Tibial artery (tissue), 4 donors: Measurements from ENCODE around the gene ENTREP3.

Source experiments
- DNase-seq, 2 donors: peaks; one replicate each; pipeline ENCODE4 v3.0.0-alpha.2; 2019
- H3K27ac ChIP-seq, 2 donors: fragments of 200-600 bp; sonication (generic) in 1 of 2; 1 replicate in 1 of 2; 2 replicates in 1 of 2; pipeline ENCODE4 v1.5.1; 2018 to 2019; ENCODE audit warnings: mild to moderate bottlenecking in 1 of 2
- H3K27me3 ChIP-seq, 2 donors: fragments of 200-600 bp; sonication (generic) in 1 of 2; one replicate each; pipeline versions ENCODE4 v1.5.1 to v1.6.0; 2016 to 2019
- H3K36me3 ChIP-seq, 3 donors: fragments of 200-600 bp; sonication (generic) in 2 of 3; one replicate each; pipeline ENCODE4 v1.5.1; 2016 to 2019; ENCODE audit warnings: mild to moderate bottlenecking in 2 of 3
- H3K4me1 ChIP-seq, 4 donors: fragments of 200-600 bp; sonication (generic) in 2 of 4; 1 replicate in 3 of 4; 2 replicates in 1 of 4; pipeline ENCODE4 v1.5.1; 2016 to 2019
- H3K4me3 ChIP-seq, 2 donors: fragments of 200-600 bp; sonication (generic) in 1 of 2; 1 replicate in 1 of 2; 2 replicates in 1 of 2; pipeline ENCODE4 v1.5.1; 2018 to 2019; ENCODE audit warnings: mild to moderate bottlenecking in 2 of 2
- H3K9me3 ChIP-seq, 3 donors: fragments of 200-600 bp; sonication (generic) in 1 of 3; one replicate each; pipeline ENCODE4 v1.5.1; 2016 to 2019
- CTCF ChIP-seq, 2 experiments: fragments of 200-600 bp in 1 of 2; fragments of 450-650 bp in 1 of 2; IDR thresholded peaks; one replicate each; pipeline ENCODE4 v1.5.1; 2017 to 2019; ENCODE audit warnings: antibody characterized with exemption in 2 of 2, mild to moderate bottlenecking in 1 of 2, moderate library complexity in 1 of 2
- intact Hi-C: fragments of 100-400 bp; cut with DNase I; formaldehyde crosslinking; loops from one replicate; pipeline ENCODE4 v1.15.0; 2023; ENCODE audit warnings: low total_unique reads

Gene ENTREP3

GRCh38 chr1:155268630-155269029, 13.3 kb upstream of the ENTREP3 start:
- intact Hi-C loops, result no loop called here
- H3K36me3 ChIP-seq, result peaks cover 69 to 76% (median 73%) of the 10 kb centered on the region in 3 donors

GRCh38 chr1:155267373-155267772, 12.1 kb upstream of the ENTREP3 start:
- H3K36me3 ChIP-seq, result peaks cover 70 to 85% (median 81%) of the 10 kb centered on the region in 3 donors
- DNase-seq, result no peak
- no peaks in the 10 kb centered on the region for H3K27me3 ChIP-seq
- no peak for TF ChIP-seq CTCF (IDR thresholded peaks at IDR 0.05)
- no peaks in the 10 kb centered on the region for H3K9me3 ChIP-seq
- H3K27ac ChIP-seq, result no peak overlapping the region
- H3K4me3 ChIP-seq, result no peak overlapping the region
- intact Hi-C loops, result no loop called here
- H3K4me1 ChIP-seq, result peaks cover 0 to 22% (median 18%) of the 10 kb centered on the region in 4 donors

More at GRCh38 chr1:155268630-155269029, 13.3 kb upstream of the ENTREP3 start:
- H3K27me3 ChIP-seq, result no peaks in the 10 kb centered on the region
- H3K9me3 ChIP-seq, result no peaks in the 10 kb centered on the region
- H3K4me1 ChIP-seq, result peaks cover under 1 to 18% (median 16%) of the 10 kb centered on the region in 4 donors
- H3K4me3 ChIP-seq, result no peak overlapping the region
- no peak for DNase-seq
- TF ChIP-seq CTCF (IDR thresholded peaks at IDR 0.05), result no peak
- no peak overlapping the region for H3K27ac ChIP-seq

- no peak for DNase-seq
- peaks cover 70 to 85% (median 81%) of the 10 kb centered on the region in 3 donors for H3K36me3 ChIP-seq
- no peaks in the 10 kb centered on the region for H3K9me3 ChIP-seq
- H3K4me1 ChIP-seq, result peaks cover 0 to 17% (median 11%) of the 10 kb centered on the region in 4 donors
- H3K27me3 ChIP-seq, result no peaks in the 10 kb centered on the region
- H3K4me3 ChIP-seq, result no peak overlapping the region
- TF ChIP-seq CTCF (IDR thresholded peaks at IDR 0.05), result no peak
- intact Hi-C loops, result no loop called here
- no peak overlapping the region for H3K27ac ChIP-seq
These were observed 11.3 kb upstream of the ENTREP3 start for GRCh38 chr1:155266553-155266952.

- Histone ChIP-seq H3K27me3 (no peaks in the 10 kb centered on the region), H3K4me3 (no peak overlapping the region), H3K27ac (peak overlapping the region; percentile 83 to 91), H3K9me3 (no peaks in the 10 kb centered on the region), H3K36me3 (peaks cover 42 to 76% (median 64%) of the 10 kb centered on the region in 3 donors), H3K4me1 (peaks cover 0 to 25% (median 22%) of the 10 kb centered on the region in 4 donors)
- DNase-seq, result no peak
- intact Hi-C loops, result no loop called here
- no peak for TF ChIP-seq CTCF (IDR thresholded peaks at IDR 0.05)
These were observed 7.8 kb upstream of the ENTREP3 start for GRCh38 chr1:155263067-155263466.

- Histone ChIP-seq H3K27me3 (no peaks in the 10 kb centered on the region), H3K27ac (peak within 1 kb of the TSS; percentile 83 to 91), H3K4me1 (peaks cover 0 to 25% (median 22%) of the 10 kb centered on the region in 4 donors), H3K9me3 (no peaks in the 10 kb centered on the region), H3K36me3 (peaks cover 32 to 76% (median 53%) of the 10 kb centered on the region in 3 donors), H3K4me3 (peak within 1 kb of the TSS; percentile 72 to 87)
- DNase-seq, result peak; percentile 98
- TF ChIP-seq CTCF (IDR thresholded peaks at IDR 0.05), result no peak
- intact Hi-C loops, result no loop called here
These were observed 6.8 kb upstream of the ENTREP3 start, which contains the start of gene SCAMP3 for GRCh38 chr1:155261852-155262673. TSS of gene SCAMP3 (minus strand) at chr1:155262360. CDS start at chr1:155262151, 209 bp downstream.
